Glutamatergic neuron (in vitro differentiated cells): Measurements from ENCODE around the gene OXA1L. TPM values are rescaled to one million over a fixed set of nuclear protein-coding genes. Genes with fewer than 3 reads are reported as not detected.

Experiments used
- DNase-seq: peaks from one replicate; pipeline ENCODE4 v3.0.0; 2022
- H3K27ac Mint-ChIP-seq: one replicate; pipeline ENCODE4 v1.8.0; 2020; ENCODE audit warnings: mild to moderate bottlenecking, mixed read lengths, inconsistent platforms; ENCODE audit not compliant: unreplicated experiment
- H3K27me3 Mint-ChIP-seq: one replicate; pipeline ENCODE4 v1.8.0; 2020; ENCODE audit warnings: mild to moderate bottlenecking, moderate library complexity, mixed read lengths, inconsistent platforms; ENCODE audit not compliant: unreplicated experiment
- H3K36me3 Mint-ChIP-seq: one replicate; pipeline ENCODE4 v1.8.0; 2020; ENCODE audit warnings: mild to moderate bottlenecking, mixed read lengths, inconsistent platforms; ENCODE audit not compliant: unreplicated experiment
- H3K4me1 Mint-ChIP-seq: one replicate; pipeline ENCODE4 v1.8.0; 2020; ENCODE audit warnings: mild to moderate bottlenecking, low read depth, mixed read lengths, inconsistent platforms; ENCODE audit not compliant: unreplicated experiment
- H3K4me3 Mint-ChIP-seq: one replicate; pipeline ENCODE4 v1.8.0; 2020; ENCODE audit warnings: mild to moderate bottlenecking, mixed read lengths, inconsistent platforms; ENCODE audit not compliant: unreplicated experiment
- H3K9me3 Mint-ChIP-seq: one replicate; pipeline ENCODE4 v1.8.0; 2020; ENCODE audit warnings: mild to moderate bottlenecking, moderate library complexity, mixed read lengths, inconsistent platforms; ENCODE audit not compliant: unreplicated experiment
- total RNA-seq: library from RNA; stranded (reverse); fragmentation: NEBNext Ultra II Directional; extraction: Animal tissue kit (Norgen Biotek cat#: 25700); gene quantifications from one replicate; pipeline ENCODE4 v1.2.1, GENCODE V29; 2021; ENCODE audit not compliant: unreplicated experiment
- TF ChIP-seq, protein P1 (sequence below): fragments of 200-600 bp; sonication (generic); IDR thresholded peaks from one replicate; pipeline ENCODE4 v1.5.0; 2021; ENCODE audit not compliant: partially characterized antibody, unreplicated experiment

OXA1L gene
- total RNA-seq, 1 donor from 2014 or later: 80.3 TPM

DNA sequence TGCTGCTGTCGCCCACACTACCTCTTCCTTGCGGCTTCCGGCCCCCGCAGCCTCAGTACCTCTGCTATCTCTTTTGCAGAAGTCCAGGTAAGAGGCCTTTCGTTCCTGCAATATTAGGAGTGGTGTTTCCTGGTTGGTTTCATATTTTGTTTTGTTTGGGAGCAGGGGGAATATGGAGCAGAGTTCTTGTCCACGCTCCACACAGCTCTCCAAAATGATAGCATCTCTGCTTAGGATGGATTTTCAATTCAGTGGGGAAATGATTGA, 768 bp downstream of the OXA1L start:
- H3K4me3 Mint-ChIP-seq: peak overlapping the region; percentile 93
- peaks cover 6% of the 10 kb centered on the region for H3K27me3 Mint-ChIP-seq
- H3K27ac Mint-ChIP-seq: peak overlapping the region; percentile 96
- DNase-seq: no peak
- TF ChIP-seq, protein P1, sequence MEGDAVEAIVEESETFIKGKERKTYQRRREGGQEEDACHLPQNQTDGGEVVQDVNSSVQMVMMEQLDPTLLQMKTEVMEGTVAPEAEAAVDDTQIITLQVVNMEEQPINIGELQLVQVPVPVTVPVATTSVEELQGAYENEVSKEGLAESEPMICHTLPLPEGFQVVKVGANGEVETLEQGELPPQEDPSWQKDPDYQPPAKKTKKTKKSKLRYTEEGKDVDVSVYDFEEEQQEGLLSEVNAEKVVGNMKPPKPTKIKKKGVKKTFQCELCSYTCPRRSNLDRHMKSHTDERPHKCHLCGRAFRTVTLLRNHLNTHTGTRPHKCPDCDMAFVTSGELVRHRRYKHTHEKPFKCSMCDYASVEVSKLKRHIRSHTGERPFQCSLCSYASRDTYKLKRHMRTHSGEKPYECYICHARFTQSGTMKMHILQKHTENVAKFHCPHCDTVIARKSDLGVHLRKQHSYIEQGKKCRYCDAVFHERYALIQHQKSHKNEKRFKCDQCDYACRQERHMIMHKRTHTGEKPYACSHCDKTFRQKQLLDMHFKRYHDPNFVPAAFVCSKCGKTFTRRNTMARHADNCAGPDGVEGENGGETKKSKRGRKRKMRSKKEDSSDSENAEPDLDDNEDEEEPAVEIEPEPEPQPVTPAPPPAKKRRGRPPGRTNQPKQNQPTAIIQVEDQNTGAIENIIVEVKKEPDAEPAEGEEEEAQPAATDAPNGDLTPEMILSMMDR: no peak
- peaks cover 5% of the 10 kb centered on the region for H3K4me1 Mint-ChIP-seq
- H3K9me3 Mint-ChIP-seq: peaks cover 7% of the 10 kb centered on the region
- no peaks in the 10 kb centered on the region for H3K36me3 Mint-ChIP-seq

DNA sequence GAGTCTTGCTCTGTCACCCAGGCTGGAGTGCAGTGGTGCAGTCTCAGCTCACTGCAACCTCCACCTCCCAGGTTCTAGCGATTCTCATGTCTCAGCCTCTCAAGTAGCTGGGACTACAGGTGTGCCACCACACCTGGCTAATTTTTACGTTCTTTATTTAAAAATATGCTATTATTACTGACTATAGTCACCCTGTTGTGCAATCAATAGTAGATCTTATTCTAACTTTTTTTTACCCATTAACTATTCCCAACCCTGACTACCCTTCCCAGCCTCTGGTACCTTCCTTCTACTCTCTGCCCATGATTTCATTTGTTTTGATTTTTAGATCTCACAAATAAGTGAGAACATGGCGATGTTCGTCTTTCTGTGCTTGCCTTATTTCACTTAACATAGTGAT, 2.5 kb downstream of the OXA1L start:
- TF ChIP-seq, protein P1: no peak
- peaks cover 5% of the 10 kb centered on the region for H3K4me1 Mint-ChIP-seq
- H3K27me3 Mint-ChIP-seq: peaks cover 7% of the 10 kb centered on the region
- H3K27ac Mint-ChIP-seq: no peak overlapping the region
- H3K4me3 Mint-ChIP-seq: peak overlapping the region; percentile 45
- peaks cover 7% of the 10 kb centered on the region for H3K9me3 Mint-ChIP-seq
- H3K36me3 Mint-ChIP-seq: no peaks in the 10 kb centered on the region
- DNase-seq: no peak

DNA sequence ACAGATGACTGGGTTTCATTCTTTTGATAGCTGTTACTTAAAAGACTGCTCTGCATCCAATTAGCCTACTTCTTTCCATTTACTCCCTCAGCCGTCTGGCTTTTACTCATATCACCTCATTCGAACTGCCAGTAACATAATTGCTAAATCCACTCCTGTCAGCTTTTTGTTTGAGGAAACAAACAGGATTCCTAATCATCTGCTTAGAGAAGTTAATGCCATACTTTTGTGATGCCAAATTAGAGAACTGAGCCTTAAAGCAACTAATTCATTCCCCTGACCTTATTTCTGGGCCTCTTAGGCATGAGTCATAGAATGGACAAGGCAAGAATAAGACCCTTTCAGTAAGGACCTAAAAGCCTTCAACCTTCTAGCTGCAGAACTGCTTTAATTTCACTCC, 2.9 kb downstream of the OXA1L start:
- DNase-seq: no peak
- Mint-ChIP-seq H3K27me3 (peaks cover 9% of the 10 kb centered on the region), H3K27ac (no peak overlapping the region), H3K4me1 (peaks cover 5% of the 10 kb centered on the region), H3K36me3 (no peaks in the 10 kb centered on the region), H3K9me3 (peaks cover 7% of the 10 kb centered on the region), H3K4me3 (peak overlapping the region; percentile 45)
- TF ChIP-seq, protein P1: no peak

DNA sequence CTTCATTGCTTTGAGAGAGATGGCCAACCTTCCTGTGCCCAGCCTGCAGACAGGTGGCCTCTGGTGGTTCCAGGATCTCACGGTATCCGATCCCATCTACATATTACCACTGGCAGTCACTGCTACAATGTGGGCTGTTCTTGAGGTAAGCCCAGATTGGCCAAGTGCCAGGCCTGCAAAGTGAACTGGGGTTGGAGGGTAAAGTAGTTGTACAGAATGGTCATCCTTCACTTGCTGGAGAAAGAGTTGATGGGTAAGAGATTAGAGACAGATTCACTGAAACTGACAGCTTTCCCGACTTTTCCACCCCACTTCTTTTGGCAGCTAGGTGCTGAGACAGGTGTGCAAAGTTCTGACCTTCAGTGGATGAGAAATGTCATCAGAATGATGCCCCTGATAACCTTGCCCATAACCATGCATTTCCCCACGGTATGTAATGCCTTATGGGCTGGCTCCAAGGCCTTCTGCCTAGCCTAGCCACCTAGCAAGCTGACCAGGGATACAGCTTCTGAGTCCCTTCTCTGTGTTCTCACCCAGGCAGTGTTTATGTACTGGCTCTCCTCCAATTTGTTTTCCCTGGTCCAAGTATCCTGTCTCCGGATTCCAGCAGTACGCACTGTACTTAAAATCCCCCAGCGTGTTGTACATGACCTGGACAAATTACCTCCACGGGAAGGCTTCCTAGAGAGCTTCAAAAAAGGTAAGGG, 4.1 kb downstream of the OXA1L start:
- DNase-seq: no peak
- no peaks in the 10 kb centered on the region for H3K36me3 Mint-ChIP-seq
- H3K4me3 Mint-ChIP-seq: no peak overlapping the region
- TF ChIP-seq, protein P1: no peak
- peaks cover 5% of the 10 kb centered on the region for H3K4me1 Mint-ChIP-seq
- no peak overlapping the region for H3K27ac Mint-ChIP-seq
- H3K9me3 Mint-ChIP-seq: peaks cover 7% of the 10 kb centered on the region
- peaks cover 17% of the 10 kb centered on the region for H3K27me3 Mint-ChIP-seq

- no peaks in the 10 kb centered on the region for H3K36me3 Mint-ChIP-seq
- TF ChIP-seq, protein P1: no peak
- H3K9me3 Mint-ChIP-seq: peaks cover 1% of the 10 kb centered on the region
- H3K4me1 Mint-ChIP-seq: peaks cover 3% of the 10 kb centered on the region
- no peak overlapping the region for H3K4me3 Mint-ChIP-seq
- no peak overlapping the region for H3K27ac Mint-ChIP-seq
- peaks cover 12% of the 10 kb centered on the region for H3K27me3 Mint-ChIP-seq
- DNase-seq: no peak
Observed at GRCh38 chr14:22772725-22773124, 6.2 kb downstream of the OXA1L start.
